8988T (cell line): ENCODE measurements around the gene NCEH1.
"Not testable (repeated sequence)": the region's sequence is repeated elsewhere in the genome, so short reads cannot be mapped to it uniquely, and the experiment has no call there.

ENCODE experiments used
- DNase-seq: peaks from one replicate; pipeline ENCODE4 v3.0.0; 2011

Gene NCEH1

GRCh38 chr3:172673210-172673679, 37.6 kb downstream of the NCEH1 start:
- DNase-seq: no peak

DNA sequence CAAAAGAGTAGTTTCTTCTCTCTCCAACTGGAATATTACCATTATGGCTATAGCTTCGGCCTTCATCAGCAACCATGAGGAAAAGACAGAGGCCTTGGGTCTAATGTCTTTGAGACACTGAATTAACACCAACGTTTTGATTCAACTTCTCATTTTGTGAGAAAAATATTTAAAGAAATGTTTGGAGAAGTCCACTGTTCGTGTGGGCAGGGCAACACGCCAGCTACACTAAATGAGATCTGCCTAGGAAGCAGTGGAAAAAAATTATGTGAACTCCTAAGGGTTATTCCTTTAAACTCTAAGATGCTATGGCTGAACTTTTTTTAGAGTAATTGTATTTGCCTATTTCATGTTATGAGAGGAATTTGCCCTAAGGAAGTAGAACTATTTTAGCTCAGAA, 41.8 kb downstream of the NCEH1 start:
- DNase-seq: no peak

GRCh38 chr3:172666873-172667694, 43.8 kb downstream of the NCEH1 start:
- peak; percentile 56 for DNase-seq

DNA sequence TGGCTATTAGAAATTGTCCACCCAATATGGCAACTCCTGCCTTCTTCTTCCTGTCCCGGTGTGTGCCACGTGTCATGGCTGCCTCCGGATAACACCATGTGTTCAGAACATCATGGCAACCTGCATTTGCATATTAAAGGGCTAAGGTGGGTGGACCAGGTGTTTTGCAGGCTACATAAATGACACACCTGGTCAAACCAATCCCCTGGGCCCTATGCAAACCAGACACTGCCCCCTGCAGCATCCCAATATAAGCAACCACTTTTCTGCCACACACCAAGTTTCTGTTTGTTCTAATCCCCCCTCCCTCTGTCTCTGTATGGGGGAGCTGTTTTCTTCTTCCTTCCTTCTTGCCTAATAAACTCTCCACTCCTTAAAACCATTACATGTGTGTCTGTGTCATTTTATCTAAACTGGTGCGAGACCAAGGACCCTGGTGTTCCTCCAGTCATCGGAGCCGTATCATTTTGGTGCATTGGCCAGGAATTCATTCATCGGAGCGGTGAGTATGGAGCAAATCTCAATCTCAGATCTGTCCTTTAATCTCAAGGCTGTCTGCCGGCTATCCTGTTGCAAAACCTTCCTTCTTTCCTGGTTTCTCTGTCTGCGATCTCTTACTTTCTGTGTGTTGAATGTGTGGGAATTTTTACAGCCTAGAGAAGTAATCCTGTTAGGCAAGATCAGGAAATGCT, 44.5 kb downstream of the NCEH1 start:
- DNase-seq: no peak

DNA sequence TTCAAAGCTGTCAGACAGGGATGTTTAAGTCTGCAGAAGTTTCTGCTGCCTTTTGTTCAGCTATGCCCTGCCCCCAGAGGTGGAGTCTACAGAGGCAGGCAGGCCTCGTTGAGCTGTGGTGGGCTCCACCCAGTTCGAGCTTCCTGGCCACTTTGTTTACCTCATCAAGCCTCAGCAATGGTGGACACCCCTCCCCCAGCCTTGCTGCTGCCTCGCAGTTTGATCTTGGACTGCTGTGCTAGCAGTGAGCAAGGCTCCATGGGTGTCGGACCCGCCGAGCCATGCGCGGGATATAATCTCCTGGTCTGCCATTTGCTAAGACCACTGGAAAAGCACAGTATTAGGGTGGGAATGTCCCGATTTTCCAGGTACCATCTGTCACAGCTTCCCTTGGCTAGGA, 45.4 kb downstream of the NCEH1 start:
- DNase-seq: not testable (repeated sequence)

- DNase-seq: not testable (repeated sequence)
Observed at GRCh38 chr3:172660421-172660820, 50.4 kb downstream of the NCEH1 start.

- DNase-seq: no peak
Observed at GRCh38 chr3:172659246-172660002, 51.4 kb downstream of the NCEH1 start.

DNA sequence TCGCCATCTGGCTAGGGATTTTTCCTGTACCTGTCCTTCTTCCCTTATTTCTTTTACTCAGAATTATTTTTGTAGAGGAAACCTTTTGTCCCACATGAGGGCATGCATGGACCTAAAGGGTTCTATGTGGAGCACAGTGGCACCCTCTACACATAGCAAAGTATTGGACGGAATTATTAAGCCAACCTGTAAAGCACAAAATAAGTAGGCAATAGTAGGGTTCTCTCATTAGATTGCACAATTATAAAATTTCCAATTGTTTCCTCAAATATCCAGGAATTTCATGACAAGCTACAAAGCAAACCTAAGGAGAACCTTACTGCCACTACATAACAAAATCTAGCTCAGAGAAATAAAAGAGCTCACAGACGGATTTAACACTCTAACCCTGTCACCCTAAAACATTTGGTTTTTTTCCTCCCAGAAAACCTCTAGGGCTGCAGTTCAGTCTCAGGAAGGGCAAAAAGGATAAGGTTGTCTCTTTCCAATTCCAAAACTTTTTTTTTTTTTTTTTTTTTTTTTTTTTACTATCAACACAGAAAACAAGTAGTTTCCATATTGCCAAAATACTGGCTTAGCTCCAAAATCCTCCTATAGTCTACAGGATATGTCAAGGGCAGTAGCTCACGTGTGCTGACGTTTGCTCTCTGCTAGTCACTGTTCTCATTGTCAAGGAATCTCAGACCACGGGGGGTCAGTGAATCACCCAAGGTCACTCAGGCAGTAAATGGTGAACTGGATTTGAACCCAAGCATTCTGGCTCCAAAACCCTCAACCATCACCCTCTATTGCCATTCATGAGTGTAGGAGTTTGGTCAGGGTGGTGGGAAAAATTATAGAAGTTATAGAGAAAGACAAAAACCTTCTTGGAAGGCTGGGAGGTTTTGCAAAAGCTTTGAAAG, 52.3 kb downstream of the NCEH1 start:
- DNase-seq: no peak

DNA sequence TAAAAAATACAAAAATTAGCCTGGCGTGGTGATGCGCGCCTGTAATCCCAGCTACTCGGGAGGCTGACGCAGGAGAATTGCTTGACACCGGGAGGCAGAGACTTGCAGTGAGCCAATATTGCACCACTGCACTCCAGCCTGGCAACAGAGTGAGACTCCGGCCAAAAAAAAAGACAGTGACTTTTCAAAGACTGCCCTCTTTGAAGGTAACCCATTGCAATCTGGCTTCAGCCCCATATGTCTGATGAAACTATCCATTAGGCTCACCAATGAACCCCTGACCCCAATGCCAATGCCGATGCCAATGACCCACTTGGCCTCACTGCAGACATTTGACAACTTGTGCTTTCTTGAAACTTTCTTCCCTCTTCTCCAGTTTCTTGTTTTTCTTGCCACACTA, 54.3 kb downstream of the NCEH1 start:
- DNase-seq: no peak

- no peak for DNase-seq
Observed at GRCh38 chr3:172655388-172655787, 55.5 kb downstream of the NCEH1 start.

DNA sequence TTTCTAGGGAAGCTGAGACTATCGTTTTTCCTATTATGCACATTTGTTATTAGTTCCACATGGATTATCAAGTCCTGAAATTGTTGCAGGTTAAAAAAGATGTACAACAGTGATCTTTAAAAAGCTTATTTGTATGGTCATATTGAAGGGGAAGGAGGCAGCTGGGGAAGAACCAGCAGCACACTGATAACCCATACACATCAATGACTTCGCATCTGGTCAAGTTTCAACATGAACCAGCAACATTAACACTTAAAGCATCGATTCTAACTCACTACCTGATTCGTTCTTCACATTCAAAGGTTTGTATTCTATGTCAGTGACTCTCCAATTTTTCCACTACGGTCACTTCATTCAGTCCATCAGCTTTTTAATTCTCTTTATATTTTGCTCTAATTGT, 56.4 kb downstream of the NCEH1 start:
- DNase-seq: no peak

DNA sequence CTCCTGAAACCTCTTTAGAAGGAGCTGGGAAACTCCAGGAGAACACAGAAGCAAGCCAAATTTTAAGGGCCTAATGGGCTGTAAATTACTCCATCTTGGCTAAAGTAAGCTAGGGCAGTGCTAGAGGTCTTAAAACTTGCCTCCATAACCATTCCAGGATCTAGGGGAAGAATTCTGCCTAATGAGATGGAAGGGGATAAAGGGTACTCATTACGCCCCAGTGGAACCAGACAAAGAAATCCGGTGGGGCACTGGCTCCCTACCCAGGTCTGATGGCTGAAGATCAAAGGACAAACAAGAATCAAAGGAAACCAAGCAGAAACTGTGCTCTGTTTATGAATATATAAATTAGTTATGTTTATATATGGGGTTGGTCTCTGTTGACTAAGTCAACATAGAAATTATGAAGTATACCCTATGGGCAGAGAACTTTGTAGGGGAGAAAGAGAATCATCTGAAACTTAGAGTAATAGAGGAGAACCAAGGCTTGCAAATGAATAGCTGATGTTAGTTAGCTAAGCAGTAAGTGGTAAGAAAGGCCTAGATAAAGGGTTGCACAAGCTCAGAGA, 57.8 kb downstream of the NCEH1 start:
- no peak for DNase-seq

DNA sequence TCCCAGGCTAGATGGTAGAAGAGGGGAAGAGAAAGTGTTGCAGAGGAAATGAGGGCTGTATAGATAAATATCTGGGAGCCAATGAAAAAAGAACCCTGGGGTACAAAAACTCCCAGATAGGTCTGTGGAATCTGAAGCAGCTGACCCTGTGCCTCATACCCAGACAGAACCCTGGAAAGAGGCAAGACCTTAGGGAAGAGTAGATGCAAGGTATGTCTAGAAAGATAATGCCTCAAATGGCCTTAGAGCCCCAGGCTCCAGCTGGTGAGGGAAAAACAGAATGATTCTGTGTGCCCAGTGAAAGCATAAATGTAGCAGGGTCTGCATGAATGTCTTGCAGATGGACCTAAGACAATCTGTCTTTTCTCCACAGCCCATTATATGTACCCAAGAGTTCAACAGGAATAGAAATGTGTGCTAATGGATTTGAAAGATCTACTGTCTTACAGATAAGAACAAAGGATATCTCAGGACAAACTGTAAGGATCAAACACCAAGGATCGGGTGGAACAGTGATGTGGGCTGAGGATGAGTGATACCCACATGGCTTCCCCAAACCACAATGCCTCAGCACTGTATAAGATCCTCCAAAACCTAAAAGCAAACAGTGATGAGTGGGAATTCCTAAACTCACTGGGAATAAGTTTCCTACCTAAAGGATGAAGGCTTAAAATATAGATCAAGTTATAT, 58.8 kb downstream of the NCEH1 start:
- DNase-seq: no peak

- no peak for DNase-seq
Observed at GRCh38 chr3:172649987-172650386, 60.9 kb downstream of the NCEH1 start.

DNA sequence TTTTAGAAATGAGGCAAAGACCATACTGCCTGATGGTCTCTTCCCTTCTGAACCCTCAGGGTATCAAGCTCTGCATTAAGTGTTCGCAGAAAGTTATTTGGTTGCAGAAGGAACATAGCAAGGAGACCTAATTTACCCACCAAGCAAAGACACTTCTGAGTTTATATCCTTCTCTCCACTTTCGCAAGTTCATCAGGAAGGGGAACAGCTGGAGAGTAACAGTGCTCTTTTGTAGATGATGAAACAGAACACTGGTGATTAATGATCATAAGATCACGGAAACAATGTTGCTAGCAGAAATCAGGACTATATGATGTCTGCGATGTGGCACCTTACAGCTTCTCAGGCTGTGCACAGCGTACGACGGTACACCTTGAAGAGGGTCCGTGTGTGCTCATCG, 62.1 kb downstream of the NCEH1 start:
- no peak for DNase-seq

DNA sequence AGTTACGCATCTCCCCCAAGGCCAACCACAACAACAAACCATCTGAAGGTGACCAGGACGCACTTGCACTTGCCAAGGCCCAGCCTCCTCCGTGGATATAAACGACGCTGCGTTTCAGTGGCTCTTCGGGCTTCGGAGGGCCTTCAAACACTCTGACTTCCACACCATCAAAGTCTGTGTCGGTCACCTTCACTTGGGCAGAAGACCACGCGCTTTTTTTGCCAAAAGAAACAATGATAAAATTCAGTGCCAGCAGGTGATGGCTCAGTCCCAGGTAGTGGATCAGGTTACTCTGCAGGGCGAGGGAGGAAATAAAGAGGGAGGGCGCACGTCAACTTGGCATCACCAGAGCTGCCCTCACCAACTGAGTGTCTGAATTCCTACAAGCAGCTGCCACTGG, 63.0 kb downstream of the NCEH1 start:
- no peak for DNase-seq

DNA sequence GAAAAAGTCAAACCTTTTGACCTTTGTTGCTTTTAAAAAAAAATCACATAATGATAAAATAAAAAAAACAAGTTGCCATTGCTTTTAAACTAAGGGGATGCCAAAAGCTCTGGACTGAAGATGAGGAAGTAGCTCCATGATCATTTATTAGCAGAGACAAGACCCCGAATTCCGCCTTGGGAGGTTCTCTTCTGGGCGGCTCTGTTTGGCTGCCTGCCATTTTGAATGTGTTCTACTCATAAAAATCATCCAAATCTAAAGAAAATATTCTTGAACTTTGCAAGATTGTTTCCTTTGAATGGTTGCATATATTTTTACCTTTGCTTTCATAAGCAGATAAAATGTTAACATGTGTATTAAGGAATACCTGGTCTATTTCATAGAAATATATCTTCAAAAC, 63.8 kb downstream of the NCEH1 start:
- no peak for DNase-seq

DNA sequence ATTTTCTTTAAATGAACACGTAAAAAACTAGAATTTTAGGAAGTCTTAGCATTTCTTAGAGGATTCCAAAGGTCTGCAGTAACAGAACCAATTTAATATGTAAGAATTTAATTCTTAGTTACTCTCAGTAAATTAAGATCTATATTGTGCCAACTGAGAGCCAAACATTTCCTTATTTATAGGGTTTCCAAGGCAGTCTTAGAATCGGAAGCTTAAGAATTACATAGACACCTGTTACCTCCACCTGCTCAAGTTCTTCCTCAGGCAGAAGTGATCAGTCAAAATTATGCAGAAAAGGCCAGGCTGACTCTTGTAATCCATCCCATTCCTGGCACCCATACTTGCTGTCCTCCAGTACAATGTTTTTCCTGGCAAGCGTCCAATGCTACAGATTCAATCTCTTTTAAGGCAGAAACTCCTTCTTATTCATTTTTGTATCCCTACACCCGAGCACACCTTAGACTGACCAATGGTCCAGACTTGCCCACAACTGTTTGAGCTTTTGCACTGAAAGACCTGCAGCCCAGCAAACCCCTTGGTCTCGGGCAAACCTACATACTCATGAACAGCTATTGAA, 64.3 kb downstream of the NCEH1 start:
- DNase-seq: no peak

DNA sequence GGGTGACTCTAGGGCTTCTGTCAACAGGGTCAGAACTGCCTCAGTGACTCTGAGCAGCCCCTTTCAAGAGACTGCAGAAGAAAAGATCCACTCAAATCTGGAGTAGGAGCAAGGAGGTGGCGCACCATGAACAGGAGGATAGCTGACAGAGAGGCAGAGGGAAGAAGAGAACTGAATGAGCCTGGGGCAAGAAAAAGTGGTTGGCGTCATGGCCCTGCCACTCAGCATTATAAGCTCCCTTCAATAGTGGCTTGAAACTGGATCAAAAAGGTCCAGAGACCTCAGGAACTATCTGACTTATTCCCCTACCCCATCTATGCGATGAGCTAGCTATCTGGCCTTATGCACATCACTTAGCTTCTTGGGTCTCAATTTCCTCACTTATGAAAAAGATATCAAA, 66.6 kb downstream of the NCEH1 start:
- DNase-seq: no peak

GRCh38 chr3:172643506-172644179, 67.2 kb downstream of the NCEH1 start:
- no peak for DNase-seq

DNA sequence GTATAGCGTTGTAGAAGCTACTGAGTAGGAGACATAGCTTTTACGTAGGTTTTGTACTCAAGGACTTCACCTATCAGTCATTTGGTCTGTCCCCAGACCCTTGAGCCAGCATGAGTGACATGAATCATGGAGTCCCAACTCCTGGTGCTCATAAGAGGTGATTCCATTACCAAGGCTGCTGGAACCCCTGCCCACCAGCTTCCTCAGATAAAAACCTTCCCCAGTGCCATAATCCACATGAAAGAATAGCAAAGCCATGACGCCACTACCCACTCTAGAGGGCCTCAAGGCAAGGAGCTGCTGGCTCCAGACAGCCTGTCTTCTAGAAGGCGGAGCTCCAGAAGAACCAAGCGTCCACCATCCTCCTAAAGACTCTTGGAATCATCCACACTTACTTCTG, 69.6 kb downstream of the NCEH1 start:
- DNase-seq: no peak
